HG03025 (cell line): ENCODE data around the gene ADARB2.
"Not testable (repeated sequence)": the region's sequence is repeated elsewhere in the genome, so short reads cannot be mapped to it uniquely, and the experiment has no call there.

Source experiments
- ATAC-seq: cut with Tn5 transposase; IDR thresholded peaks from one replicate; pipeline ENCODE4 v1.9.1; 2021; ENCODE audit warnings: mild to moderate bottlenecking, moderate library complexity; ENCODE audit not compliant: unreplicated experiment, low FRiP score

The ADARB2 gene

GRCh38 chr10:1177936-1178335 lies 559.4 kb downstream of the ADARB2 start:
- no peak for ATAC-seq

GRCh38 chr10:1175956-1176565 lies 561.3 kb downstream of the ADARB2 start:
- ATAC-seq, result no peak

GRCh38 chr10:1174022-1174421 lies 563.3 kb downstream of the ADARB2 start:
- ATAC-seq, result no peak

- ATAC-seq, result no peak
These were observed 564.2 kb downstream of the ADARB2 start for GRCh38 chr10:1173091-1173490.

- ATAC-seq, result no peak
These were observed 564.9 kb downstream of the ADARB2 start for GRCh38 chr10:1172256-1172984.

- no peak for ATAC-seq
These were observed 565.7 kb downstream of the ADARB2 start for GRCh38 chr10:1171586-1171985.

- ATAC-seq, result no peak
These were observed 566.1 kb downstream of the ADARB2 start for GRCh38 chr10:1171182-1171581.

GRCh38 chr10:1170867-1171180 lies 566.5 kb downstream of the ADARB2 start:
- no peak for ATAC-seq

- no peak for ATAC-seq
These were observed 567.1 kb downstream of the ADARB2 start for GRCh38 chr10:1169981-1170866.

GRCh38 chr10:1169186-1169885 lies 568.0 kb downstream of the ADARB2 start:
- ATAC-seq, result no peak

GRCh38 chr10:1168763-1169162 lies 568.6 kb downstream of the ADARB2 start:
- no peak for ATAC-seq

- ATAC-seq, result no peak
These were observed 570.5 kb downstream of the ADARB2 start for GRCh38 chr10:1166828-1167275.

GRCh38 chr10:1166101-1166827 lies 571.1 kb downstream of the ADARB2 start:
- ATAC-seq, result no peak

GRCh38 chr10:1163831-1164230 lies 573.5 kb downstream of the ADARB2 start:
- no peak for ATAC-seq

GRCh38 chr10:1163204-1163660 lies 574.1 kb downstream of the ADARB2 start:
- no peak for ATAC-seq

GRCh38 chr10:1162481-1163203 lies 574.7 kb downstream of the ADARB2 start:
- ATAC-seq, result no peak

- not testable (repeated sequence) for ATAC-seq
These were observed 576.0 kb downstream of the ADARB2 start for GRCh38 chr10:1161315-1161673.

- ATAC-seq, result no peak
These were observed 576.6 kb downstream of the ADARB2 start for GRCh38 chr10:1160561-1161314.
